Measurements from ENCODE around the gene MTCP1. TPM values are rescaled to one million over a fixed set of nuclear protein-coding genes. Genes with fewer than 3 reads are reported as not detected.

MTCP1 gene
- total and polyA plus RNA-seq, 2 experiments from 2014 or later = 0.83 to 17.7 TPM

DNA sequence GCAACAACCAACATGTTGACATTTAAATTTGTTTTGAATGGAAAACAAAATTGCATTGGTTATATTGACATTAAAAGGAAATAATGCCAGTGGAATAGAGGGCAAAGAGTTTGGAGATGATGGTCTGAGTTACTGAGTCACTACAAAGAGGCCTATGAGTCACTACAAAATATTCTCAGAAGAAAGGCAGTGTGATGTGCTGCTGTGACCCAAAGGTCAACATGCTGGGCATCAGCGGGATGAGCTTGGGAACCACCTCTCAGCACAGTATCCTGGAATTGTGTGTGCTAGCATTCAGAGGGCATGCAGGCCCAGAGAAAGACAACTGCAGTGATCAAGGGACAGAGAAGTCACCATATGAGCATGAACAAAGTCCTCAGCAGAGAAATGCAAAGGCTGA is 2.8 kb downstream of the MTCP1 start (continued):
- TF ChIP-seq, protein P1, sequence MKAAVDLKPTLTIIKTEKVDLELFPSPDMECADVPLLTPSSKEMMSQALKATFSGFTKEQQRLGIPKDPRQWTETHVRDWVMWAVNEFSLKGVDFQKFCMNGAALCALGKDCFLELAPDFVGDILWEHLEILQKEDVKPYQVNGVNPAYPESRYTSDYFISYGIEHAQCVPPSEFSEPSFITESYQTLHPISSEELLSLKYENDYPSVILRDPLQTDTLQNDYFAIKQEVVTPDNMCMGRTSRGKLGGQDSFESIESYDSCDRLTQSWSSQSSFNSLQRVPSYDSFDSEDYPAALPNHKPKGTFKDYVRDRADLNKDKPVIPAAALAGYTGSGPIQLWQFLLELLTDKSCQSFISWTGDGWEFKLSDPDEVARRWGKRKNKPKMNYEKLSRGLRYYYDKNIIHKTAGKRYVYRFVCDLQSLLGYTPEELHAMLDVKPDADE (IDR thresholded peaks at IDR 0.05) = no peak
- no peak for TF ChIP-seq EZH2 (IDR thresholded peaks at IDR 0.05; ENCODE audit: low read depth, unreplicated experiment)
- TF ChIP-seq, protein P2, sequence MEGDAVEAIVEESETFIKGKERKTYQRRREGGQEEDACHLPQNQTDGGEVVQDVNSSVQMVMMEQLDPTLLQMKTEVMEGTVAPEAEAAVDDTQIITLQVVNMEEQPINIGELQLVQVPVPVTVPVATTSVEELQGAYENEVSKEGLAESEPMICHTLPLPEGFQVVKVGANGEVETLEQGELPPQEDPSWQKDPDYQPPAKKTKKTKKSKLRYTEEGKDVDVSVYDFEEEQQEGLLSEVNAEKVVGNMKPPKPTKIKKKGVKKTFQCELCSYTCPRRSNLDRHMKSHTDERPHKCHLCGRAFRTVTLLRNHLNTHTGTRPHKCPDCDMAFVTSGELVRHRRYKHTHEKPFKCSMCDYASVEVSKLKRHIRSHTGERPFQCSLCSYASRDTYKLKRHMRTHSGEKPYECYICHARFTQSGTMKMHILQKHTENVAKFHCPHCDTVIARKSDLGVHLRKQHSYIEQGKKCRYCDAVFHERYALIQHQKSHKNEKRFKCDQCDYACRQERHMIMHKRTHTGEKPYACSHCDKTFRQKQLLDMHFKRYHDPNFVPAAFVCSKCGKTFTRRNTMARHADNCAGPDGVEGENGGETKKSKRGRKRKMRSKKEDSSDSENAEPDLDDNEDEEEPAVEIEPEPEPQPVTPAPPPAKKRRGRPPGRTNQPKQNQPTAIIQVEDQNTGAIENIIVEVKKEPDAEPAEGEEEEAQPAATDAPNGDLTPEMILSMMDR (conservative IDR thresholded peaks at IDR 0.05; ENCODE audit: low read depth in 2 of 2) = no peak

DNA sequence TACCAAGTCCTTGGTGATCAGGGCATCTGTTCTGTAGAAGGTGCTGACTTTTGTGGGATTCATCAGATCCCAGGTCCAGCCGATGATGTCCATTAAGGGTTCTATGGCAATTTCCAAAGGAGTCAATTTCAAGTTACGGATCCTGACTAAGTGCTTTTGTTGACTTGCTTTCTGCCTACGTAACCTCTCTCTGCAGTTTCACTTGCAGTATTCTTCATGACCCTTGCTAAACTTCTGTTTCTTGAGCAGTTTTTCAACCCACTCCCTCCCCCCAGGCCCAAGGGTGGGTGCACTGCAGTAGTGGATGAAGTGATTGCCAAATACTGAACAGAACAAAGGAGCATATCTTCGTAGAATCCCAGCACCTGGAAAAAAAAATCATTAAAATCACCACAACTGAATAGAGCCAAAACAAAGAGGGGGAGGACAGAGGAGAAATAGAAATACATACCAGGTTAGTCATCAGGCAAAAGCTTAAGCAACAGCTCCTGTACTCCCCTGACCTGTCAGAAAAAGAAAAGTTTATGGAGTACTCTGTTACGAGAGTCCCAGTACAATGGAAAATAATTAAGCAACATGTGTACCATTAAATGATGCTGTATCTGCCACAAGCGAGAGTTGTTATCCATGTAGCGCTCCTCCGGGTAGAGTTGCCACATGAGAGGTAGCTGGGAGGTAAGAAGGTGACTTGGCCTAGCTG is 5.8 kb downstream of the MTCP1 start:
- H3K4me1 ChIP-seq (ENCODE audit: insufficient read depth) = no peaks in the 10 kb centered on the region

More for the DNA sequence above, 5.8 kb downstream of the MTCP1 start:
- DNase-seq (ENCODE audit: low spot score) (no peak), ATAC-seq (no peak)
- Histone ChIP-seq H3K79me2 (replicated peaks; ENCODE audit: insufficient read depth) (peaks cover 7% of the 10 kb centered on the region; the same call in 1 of the 2 replicates), H3K9me2 (ENCODE audit: insufficient read depth) (no peaks in the 10 kb centered on the region), H3K27ac (ENCODE audit: low read depth) (no peak overlapping the region), H3K4me3 (no peak overlapping the region), H3K36me3 (ENCODE audit: insufficient read depth) (no peaks in the 10 kb centered on the region; the same call in 1 of the 2 replicates), H4K20me1 (replicated peaks; ENCODE audit: insufficient read depth) (no peaks in the 10 kb centered on the region), H3K4me2 (no peak overlapping the region), H3K27me3 (ENCODE audit: insufficient read depth) (no peaks in the 10 kb centered on the region), H2AFZ (no peak overlapping the region), H3F3A (replicated peaks; ENCODE audit: low read depth) (no peaks in the 10 kb centered on the region)
- Mint-ChIP-seq H3K36me3 (ENCODE audit: low read depth) (peaks cover 3% of the 10 kb centered on the region; the same call in 1 of the 3 replicates), H3K4me1 (no peaks in the 10 kb centered on the region), H3K27me3 (ENCODE audit: insufficient read depth, low read depth, poor library complexity) (no peaks in the 10 kb centered on the region), H3K4me3 (no peak overlapping the region), H3K27ac (no peak overlapping the region), H3K9me3 (no peaks in the 10 kb centered on the region)
- TF ChIP-seq POLR2AphosphoS5 (IDR thresholded peaks at IDR 0.05; ENCODE audit: low read depth) = no peak
- no peak for TF ChIP-seq EZH2phosphoT487 (IDR thresholded peaks at IDR 0.05; ENCODE audit: unreplicated experiment)
- TF ChIP-seq, protein P1 (IDR thresholded peaks at IDR 0.05) = no peak
- TF ChIP-seq EZH2 (IDR thresholded peaks at IDR 0.05; ENCODE audit: low read depth, unreplicated experiment) = no peak
- TF ChIP-seq, protein P3, sequence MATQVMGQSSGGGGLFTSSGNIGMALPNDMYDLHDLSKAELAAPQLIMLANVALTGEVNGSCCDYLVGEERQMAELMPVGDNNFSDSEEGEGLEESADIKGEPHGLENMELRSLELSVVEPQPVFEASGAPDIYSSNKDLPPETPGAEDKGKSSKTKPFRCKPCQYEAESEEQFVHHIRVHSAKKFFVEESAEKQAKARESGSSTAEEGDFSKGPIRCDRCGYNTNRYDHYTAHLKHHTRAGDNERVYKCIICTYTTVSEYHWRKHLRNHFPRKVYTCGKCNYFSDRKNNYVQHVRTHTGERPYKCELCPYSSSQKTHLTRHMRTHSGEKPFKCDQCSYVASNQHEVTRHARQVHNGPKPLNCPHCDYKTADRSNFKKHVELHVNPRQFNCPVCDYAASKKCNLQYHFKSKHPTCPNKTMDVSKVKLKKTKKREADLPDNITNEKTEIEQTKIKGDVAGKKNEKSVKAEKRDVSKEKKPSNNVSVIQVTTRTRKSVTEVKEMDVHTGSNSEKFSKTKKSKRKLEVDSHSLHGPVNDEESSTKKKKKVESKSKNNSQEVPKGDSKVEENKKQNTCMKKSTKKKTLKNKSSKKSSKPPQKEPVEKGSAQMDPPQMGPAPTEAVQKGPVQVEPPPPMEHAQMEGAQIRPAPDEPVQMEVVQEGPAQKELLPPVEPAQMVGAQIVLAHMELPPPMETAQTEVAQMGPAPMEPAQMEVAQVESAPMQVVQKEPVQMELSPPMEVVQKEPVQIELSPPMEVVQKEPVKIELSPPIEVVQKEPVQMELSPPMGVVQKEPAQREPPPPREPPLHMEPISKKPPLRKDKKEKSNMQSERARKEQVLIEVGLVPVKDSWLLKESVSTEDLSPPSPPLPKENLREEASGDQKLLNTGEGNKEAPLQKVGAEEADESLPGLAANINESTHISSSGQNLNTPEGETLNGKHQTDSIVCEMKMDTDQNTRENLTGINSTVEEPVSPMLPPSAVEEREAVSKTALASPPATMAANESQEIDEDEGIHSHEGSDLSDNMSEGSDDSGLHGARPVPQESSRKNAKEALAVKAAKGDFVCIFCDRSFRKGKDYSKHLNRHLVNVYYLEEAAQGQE (IDR thresholded peaks at IDR 0.05; ENCODE audit: unreplicated experiment) = no peak
